A673 (cell line): Measurements from ENCODE around the gene ST3GAL2. TPM values are rescaled to one million over a fixed set of nuclear protein-coding genes. Genes with fewer than 3 reads are reported as not detected.

ENCODE experiments used
- BruUV-seq: library from RNA; stranded (reverse); fragments of 400-500 nt; replicated peaks from 2 replicates; lab custom pipeline; 2021; lab: Mats Ljungman, UMichigan
- CTCF ChIA-PET: fragments of 300-600 bp; sonication (Branson Sonifier 250); formaldehyde crosslinking; loops from one replicate; lab custom pipeline; 2022; ENCODE audit warnings: antibody characterized with exemption; lab: Charles Lee
- POLR2A ChIA-PET: fragments of 300-600 bp; sonication (Branson Sonifier 250); formaldehyde crosslinking; loops from one replicate; lab custom pipeline; 2022; ENCODE audit warnings: antibody characterized with exemption; ENCODE audit not compliant: low non-redundant PET; lab: Charles Lee
- DNase-seq: peaks from one replicate; pipeline ENCODE4 v3.0.0-alpha.2; 2015; ENCODE audit warnings: low spot score
- H3K27ac ChIP-seq: fragments of 200-600 bp; sonication (generic); 2 replicates; pipeline ENCODE4 v1.5.1; 2016; ENCODE audit warnings: mixed run types, low read depth, mild to moderate bottlenecking, mixed read lengths, antibody characterized with exemption, low read length; ENCODE audit not compliant: poor library complexity, severe bottlenecking
- H3K27me3 ChIP-seq: fragments of 200-600 bp; sonication (generic); replicated peaks from 2 replicates; pipeline ENCODE4 v1.6.1; 2017; ENCODE audit warnings: mixed run types, low read depth, mild to moderate bottlenecking, mixed read lengths, antibody characterized with exemption, low read length; ENCODE audit not compliant: insufficient read depth, poor library complexity
- H3K36me3 ChIP-seq: fragments of 200-600 bp; sonication (generic); 2 replicates; pipeline ENCODE4 v1.6.1; 2016; ENCODE audit warnings: mixed run types, mild to moderate bottlenecking, mixed read lengths, antibody characterized with exemption, low read length; ENCODE audit not compliant: insufficient read depth, poor library complexity, severe bottlenecking
- H3K4me1 ChIP-seq: fragments of 200-600 bp; sonication (generic); 2 replicates; pipeline ENCODE4 v1.6.1; 2017; ENCODE audit warnings: mixed run types, mild to moderate bottlenecking, mixed read lengths, antibody characterized with exemption, low read length; ENCODE audit not compliant: insufficient read depth, poor library complexity, severe bottlenecking
- H3K4me3 ChIP-seq: fragments of 200-600 bp; sonication (generic); 2 replicates; pipeline ENCODE4 v1.5.1; 2016; ENCODE audit warnings: low read depth, mixed run types, mild to moderate bottlenecking, mixed read lengths, low read length; ENCODE audit not compliant: poor library complexity, severe bottlenecking
- H3K9me3 ChIP-seq: fragments of 200-600 bp; sonication (generic); 2 replicates; pipeline ENCODE4 v1.6.1; 2016; ENCODE audit warnings: mixed run types, low read depth, mild to moderate bottlenecking, mixed read lengths, antibody characterized with exemption, low read length; ENCODE audit not compliant: poor library complexity, severe bottlenecking
- CTCF ChIP-seq: fragments of 300-800, 200-600 bp; sonication (generic); conservative IDR thresholded peaks from 2 replicates; pipeline ENCODE4 v1.5.1; 2017; ENCODE audit warnings: low read depth, mild to moderate bottlenecking, antibody characterized with exemption, low read length, moderate library complexity, mixed read lengths
- EZH2 ChIP-seq: fragments of 200-600 bp; sonication (generic); IDR thresholded peaks from 2 replicates; pipeline ENCODE4 v1.6.1; 2017; ENCODE audit warnings: borderline replicate concordance, low read depth, mild to moderate bottlenecking, mixed read lengths, antibody characterized with exemption, low read length; ENCODE audit not compliant: poor library complexity, severe bottlenecking
- intact Hi-C: fragments of 100-400 bp; cut with micrococcal nuclease; formaldehyde crosslinking; loops from one replicate; pipeline ENCODE4 v1.10.0; 2022; ENCODE audit not compliant: unreplicated experiment
- total RNA-seq: library from RNA; stranded (reverse); gene quantifications from 2 replicates; pipeline ENCODE4 v1.2.3, GENCODE V29; 2021

The ST3GAL2 gene
- total RNA-seq, 1 experiment from 2014 or later, result 26.5 TPM

GRCh38 chr16:70428178-70428998, 10.5 kb downstream of the ST3GAL2 start:
- Histone ChIP-seq H3K4me3 (no peak overlapping the region), H3K27me3 (no peaks in the 10 kb centered on the region), H3K9me3 (no peaks in the 10 kb centered on the region), H3K27ac (peak overlapping the region; percentile 65), H3K4me1 (peaks cover 41% of the 10 kb centered on the region), H3K36me3 (no peaks in the 10 kb centered on the region)
- intact Hi-C loops, result no loop called here
- DNase-seq, result peak; percentile 24
- ChIA-PET POLR2A (no interaction called here), CTCF (no interaction called here)
- no TSS peak for BruUV-seq
- no peak for TF ChIP-seq CTCF
- TF ChIP-seq EZH2, result no peak

GRCh38 chr16:70427786-70428177, 11.1 kb downstream of the ST3GAL2 start:
- H3K27ac ChIP-seq, result peak overlapping the region; percentile 65
- peaks cover 35% of the 10 kb centered on the region for H3K4me1 ChIP-seq
- no peaks in the 10 kb centered on the region for H3K36me3 ChIP-seq
- DNase-seq, result no peak
- intact Hi-C loops, result no loop called here
- TF ChIP-seq CTCF, result no peak
- TF ChIP-seq EZH2, result no peak
- H3K27me3 ChIP-seq, result no peaks in the 10 kb centered on the region
- BruUV-seq, result no TSS peak
- H3K4me3 ChIP-seq, result no peak overlapping the region
- POLR2A ChIA-PET, result no interaction called here
- CTCF ChIA-PET, result no interaction called here
- no peaks in the 10 kb centered on the region for H3K9me3 ChIP-seq

- TF ChIP-seq EZH2 (no peak), CTCF (no peak)
- DNase-seq, result no peak
- no TSS peak for BruUV-seq
Observed at GRCh38 chr16:70422543-70422942, 16.4 kb downstream of the ST3GAL2 start.

More at GRCh38 chr16:70422543-70422942, 16.4 kb downstream of the ST3GAL2 start:
- H3K36me3 ChIP-seq, result no peaks in the 10 kb centered on the region
- no peak overlapping the region for H3K27ac ChIP-seq
- H3K4me3 ChIP-seq, result no peak overlapping the region
- intact Hi-C loops, result no loop called here
- no peaks in the 10 kb centered on the region for H3K4me1 ChIP-seq
- CTCF ChIA-PET, result no interaction called here
- H3K9me3 ChIP-seq, result no peaks in the 10 kb centered on the region
- H3K27me3 ChIP-seq, result no peaks in the 10 kb centered on the region
- POLR2A ChIA-PET, result interaction anchor here (0.6 kb wide), 1 partner anchor 152 kb away, joined by 3 read pairs; no protein-coding TSS in a partner anchor
